ENCODE results near the gene KCND1. TPM values are rescaled to one million over a fixed set of nuclear protein-coding genes. Genes with fewer than 3 reads are reported as not detected.
A peak's percentile ranks its signal among the peaks of the same experiment; 100 is the strongest.

KCND1 gene
- total RNA-seq, 1 donor from 2014 or later = 0.38 TPM

DNA sequence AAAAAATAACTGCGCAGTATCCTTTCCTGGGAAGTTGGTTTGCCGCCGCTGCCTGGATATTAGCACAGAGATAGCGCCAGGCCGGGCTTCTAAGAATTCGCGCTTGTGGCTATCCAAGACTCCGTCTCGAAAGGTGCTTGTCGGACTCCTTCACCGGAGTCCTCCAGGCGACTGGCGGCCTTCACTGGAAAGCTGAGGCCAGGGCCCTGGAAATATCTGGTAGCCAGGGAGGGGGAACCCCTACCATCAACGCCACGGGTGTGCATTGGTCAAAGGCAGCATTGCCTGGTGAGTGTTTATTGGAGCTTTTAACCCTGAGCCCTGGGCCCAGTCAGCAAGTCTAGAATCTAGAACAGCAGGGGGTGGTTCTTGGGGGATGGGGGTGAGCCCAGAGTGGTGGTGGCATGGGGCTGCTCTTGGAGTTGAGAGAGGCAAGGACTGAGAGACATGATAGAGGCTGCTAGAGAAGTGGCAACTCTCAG lies 52.2 kb downstream of the KCND1 start:
- DNase-seq (no peak), ATAC-seq (ENCODE audit: poor library complexity) (peak; percentile 4)
- intact Hi-C loops (cut with DNase I) = no loop called here

DNA sequence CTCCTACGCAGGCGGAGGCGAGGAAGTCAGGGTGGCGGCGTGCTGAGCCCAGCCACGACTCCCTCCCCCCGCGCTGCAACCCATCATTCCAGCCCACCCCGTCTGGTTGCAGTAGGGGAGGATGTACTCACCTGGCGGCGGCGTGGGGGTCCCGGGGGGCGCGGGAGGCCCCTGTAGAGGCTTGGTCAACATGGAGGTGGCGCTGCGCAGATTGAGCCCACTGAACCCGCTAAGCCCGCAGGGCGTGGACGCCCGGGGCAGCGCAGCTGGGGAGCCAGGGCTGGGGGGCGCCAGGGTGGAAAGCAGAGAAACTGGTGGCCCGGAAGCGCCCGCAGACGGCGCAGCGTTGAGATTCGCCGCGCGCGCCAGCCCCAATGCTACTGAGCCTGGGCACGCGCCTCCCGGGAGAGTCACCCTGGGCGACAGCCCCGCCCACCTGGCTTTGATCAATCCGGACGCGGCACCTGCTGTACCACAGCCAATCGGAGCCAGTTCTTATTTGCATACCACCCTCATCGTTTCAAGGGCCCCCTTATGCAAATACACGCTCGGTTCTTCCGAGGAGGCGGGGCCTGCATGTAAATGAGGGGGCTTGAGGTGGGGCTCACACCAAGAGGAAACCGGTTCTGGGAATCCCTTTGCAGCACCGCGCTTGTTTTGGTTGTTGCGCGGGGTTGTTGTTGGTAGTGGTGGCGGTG lies 52.9 kb downstream of the KCND1 start, which contains the start of gene PIM2:
PIM2 (minus strand) TSS at position 382 of the 698 bp plus-strand sequence; CDS start at position 192, 190 bp downstream.
- intact Hi-C loops (cut with DNase I) = no loop called here
- DNase-seq (peak; percentile 94), ATAC-seq (ENCODE audit: poor library complexity) (peak; percentile 91)

DNA sequence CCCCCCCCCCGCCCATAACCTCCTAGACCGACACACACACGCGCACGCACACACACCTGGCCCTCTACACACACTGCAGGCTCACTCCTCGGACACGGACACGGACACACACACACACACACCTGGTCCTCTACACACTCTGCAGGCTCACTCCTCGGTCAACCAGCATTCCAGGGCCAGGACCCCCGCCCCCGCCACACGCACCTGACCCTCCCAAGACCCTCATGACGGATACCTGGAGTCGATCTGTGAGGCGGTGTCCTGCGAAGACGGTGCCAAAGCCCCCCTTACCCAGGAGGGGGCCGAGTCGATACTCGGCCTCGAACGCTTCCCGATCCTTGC lies 53.4 kb downstream of the KCND1 start:
- no peak for DNase-seq
- intact Hi-C loops (cut with DNase I) = no loop called here
- ATAC-seq (ENCODE audit: poor library complexity) = no peak

DNA sequence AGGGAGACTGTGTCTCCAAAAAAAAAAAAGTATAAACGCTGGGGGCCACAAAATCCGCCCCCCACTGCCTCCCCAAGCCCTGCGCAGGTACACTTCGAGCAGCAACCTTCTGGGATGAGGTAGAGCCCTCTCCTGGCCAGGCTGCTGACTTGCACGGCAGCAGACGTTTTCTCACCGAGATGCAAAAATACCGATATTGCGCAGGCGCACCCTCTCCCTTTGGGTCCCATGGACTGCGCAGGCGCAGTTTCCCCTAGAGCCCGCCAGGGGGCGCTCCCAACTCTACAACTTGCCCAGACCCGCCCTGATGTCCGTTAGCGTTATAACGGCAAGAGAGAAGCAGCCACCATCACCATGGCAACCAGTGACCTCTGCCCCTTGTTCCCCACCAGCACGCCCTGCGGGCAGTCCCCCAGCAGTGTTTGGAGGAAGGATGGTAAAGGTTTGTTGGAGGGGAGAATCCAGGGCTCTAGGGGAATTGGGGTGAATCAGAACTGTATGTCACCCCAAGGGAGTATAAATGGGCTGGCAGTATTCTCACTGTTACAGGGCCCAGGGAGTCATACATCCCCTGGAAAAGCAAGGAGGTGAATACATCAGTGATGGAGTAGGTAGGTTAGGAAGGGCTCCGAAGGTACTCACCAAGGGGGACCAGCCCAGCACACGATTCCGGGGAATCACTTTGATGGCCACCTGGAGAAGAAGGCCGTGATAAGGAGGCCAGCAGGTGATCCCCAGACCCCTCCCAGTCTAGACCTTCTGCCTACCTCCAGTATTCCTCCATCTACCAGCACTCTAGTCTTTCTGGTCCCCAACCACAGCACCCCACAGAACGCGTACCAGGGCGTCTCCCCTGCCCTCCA lies 54.3 kb downstream of the KCND1 start:
- peak; percentile 91 for DNase-seq
- ATAC-seq (ENCODE audit: poor library complexity) = peak; percentile 78
- intact Hi-C loops (cut with DNase I) = no loop called here

DNA sequence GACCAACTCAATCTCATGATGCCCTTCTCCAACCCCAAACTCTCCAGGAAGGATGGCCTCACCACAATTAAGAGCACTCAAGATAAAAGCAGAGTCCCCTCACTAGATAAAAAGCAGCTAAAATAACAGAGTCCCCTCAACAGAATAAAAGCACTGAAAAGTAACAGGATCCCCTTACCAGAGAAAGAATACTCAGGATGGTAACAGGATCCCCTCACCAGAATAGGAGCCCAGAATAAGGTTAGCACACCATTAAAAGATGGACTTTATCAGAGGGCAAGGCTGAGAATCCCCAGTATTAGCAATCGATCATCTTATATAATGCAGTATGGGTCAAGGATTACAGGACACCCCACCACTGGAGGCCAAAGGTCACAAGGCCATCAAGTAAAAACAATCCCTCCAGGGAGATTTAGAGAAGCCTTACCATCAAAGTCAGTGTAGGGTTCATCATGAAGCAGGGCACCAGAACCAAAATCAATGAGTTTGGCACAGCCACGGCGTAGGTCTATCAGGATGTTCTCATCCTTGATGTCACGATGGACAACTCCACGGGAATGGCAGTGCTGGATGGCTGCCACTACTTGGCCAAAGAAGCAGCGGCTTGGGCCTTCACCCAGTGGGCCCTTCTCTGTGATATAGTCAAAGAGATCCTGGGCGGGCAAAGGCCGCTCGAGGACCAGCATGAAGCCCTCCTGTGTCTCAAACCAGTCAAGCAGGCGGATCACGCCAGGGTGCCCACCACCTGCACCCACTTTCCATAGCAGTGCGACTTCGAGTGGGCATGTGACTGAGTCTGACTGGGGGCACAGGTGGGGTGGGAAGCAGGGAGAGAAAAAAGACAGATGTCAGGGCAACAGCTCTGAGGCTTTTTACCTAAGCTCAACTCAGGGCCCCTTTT lies 56.8 kb downstream of the KCND1 start:
- no peak for DNase-seq
- ATAC-seq (ENCODE audit: poor library complexity) = no peak
- intact Hi-C loops (cut with DNase I) = no loop called here

DNA sequence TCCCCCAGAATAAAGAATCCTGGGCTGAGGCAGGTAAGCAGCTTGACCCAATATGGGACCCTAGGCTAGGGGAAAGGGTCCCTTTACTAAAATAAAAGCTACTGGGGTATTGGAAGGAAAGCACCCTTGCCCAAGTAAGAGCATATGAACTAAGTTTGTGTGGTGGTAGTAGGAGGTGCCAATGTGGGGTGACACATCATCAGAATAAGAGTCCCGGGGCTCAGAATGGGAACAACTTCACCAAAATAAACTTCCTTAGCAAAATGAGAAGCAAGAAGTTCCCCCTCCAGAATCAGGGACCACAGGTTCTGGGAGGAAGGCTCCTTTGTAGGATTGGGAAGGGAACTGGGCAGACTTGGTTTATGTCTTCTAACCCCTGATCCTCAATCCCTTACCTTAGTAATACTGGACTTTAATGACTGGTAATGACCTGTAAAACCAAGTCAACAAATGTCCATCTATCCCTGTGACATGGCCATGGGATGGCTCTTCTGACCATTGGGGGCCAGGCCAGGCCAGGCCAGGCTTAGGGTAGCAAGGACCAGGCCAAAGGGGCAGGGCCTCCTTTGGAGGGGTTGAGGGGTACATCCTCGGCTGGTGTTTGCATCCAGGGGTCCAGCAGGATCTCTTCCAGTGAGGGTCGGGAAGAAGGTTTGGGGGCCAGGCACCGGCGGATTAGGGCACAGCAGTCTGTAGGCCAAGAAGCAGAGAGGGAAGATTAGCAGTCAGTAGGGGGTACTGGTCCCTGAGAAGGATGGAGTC lies 57.9 kb downstream of the KCND1 start:
- DNase-seq = no peak
- no peak for ATAC-seq (ENCODE audit: poor library complexity)
- intact Hi-C loops (cut with DNase I) = no loop called here

DNA sequence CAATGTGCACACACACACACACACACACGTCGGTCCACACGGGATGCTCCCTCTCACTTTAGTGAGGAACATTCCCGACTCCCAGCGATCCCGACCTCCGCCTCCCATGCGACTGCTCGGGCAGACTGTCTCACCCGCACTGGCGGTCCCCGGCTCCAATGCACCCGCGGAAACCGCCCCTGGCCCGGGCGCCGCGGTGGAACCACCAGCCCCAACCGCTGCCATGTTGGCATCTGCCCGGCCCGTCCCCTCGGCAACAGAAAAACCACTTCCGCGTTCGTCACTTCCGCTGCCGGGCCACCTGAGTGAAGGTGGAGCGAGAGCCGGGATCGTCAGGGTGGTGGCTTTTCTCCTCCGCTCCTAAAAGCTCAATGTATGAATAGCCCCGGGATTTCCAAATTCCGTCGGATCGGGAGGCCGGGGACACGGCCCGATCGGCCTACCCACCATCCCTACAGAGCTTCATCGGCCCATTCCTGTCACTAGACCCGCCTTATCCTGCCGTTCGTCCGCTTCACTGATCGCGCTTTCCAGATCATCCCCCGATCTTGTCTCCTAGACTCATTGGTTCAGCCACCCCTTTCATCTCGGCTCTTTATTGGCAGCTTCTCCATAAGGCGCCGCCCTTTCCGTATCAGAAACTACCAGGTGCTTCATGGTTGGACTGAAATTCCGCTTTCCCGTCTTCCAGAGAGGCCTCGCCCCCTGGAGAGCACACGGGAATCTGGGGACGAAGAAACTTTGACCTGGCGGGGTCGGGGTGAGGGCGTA lies 60.0 kb downstream of the KCND1 start, which contains the start of gene SLC35A2:
SLC35A2 (minus strand) TSS at position 235 of the 771 bp plus-strand sequence; CDS start at position 225, 10 bp downstream.
- intact Hi-C loops (cut with DNase I) = no loop called here

More for the DNA sequence above, 60.0 kb downstream of the KCND1 start, which contains the start of gene SLC35A2:
- DNase-seq (peak; percentile 88), ATAC-seq (ENCODE audit: poor library complexity) (peak; percentile 96)

Other genes starting within 250 kb of the KCND1 start
- not detected for gene GLOD5, start 210.1 kb downstream of the KCND1 start, total RNA-seq
- gene GATA1, start 185.3 kb downstream of the KCND1 start, total RNA-seq = 0.13 TPM
- gene HDAC6, start 169.8 kb downstream of the KCND1 start, total RNA-seq = 35.3 TPM
- not detected for gene ERAS, start 145.3 kb downstream of the KCND1 start, total RNA-seq
- 0.30 TPM for gene PCSK1N, start 136.2 kb downstream of the KCND1 start, total RNA-seq
- 79.7 TPM for gene TIMM17B, start 74.1 kb downstream of the KCND1 start, total RNA-seq
- gene PQBP1, start 73.9 kb downstream of the KCND1 start, total RNA-seq = 56.2 TPM
- gene SLC35A2, start 60.2 kb downstream of the KCND1 start, total RNA-seq = 12.9 TPM
- gene PIM2, start 52.8 kb downstream of the KCND1 start, total RNA-seq = 3.0 TPM
- 16.7 TPM for gene OTUD5, start 14.2 kb downstream of the KCND1 start, total RNA-seq
- 17.7 TPM for gene GRIPAP1, start 30.4 kb upstream of the KCND1 start, total RNA-seq
- gene TFE3, start 71.5 kb upstream of the KCND1 start, total RNA-seq = 19.3 TPM
- gene CCDC120, start 87.2 kb upstream of the KCND1 start, total RNA-seq = 1.2 TPM
- gene PRAF2, start 102.2 kb upstream of the KCND1 start, total RNA-seq = 6.9 TPM
- 79.0 TPM for gene WDR45, start 108.0 kb upstream of the KCND1 start, total RNA-seq
- gene GPKOW, start 151.9 kb upstream of the KCND1 start, total RNA-seq = 17.8 TPM
- gene MAGIX, start 190.9 kb upstream of the KCND1 start, total RNA-seq = 5.3 TPM
- 50.1 TPM for gene PLP2, start 200.1 kb upstream of the KCND1 start, total RNA-seq
- 12.7 TPM for gene PRICKLE3, start 214.5 kb upstream of the KCND1 start, total RNA-seq
- gene SYP, start 228.3 kb upstream of the KCND1 start, total RNA-seq = 1.6 TPM